Peyer's patch (tissue), 4 donors: ENCODE results near the gene SCARF2.

Experiments used
- CTCF ChIP-seq, 6 experiments: fragments of 450-650 bp in 4 of 6; fragments of 200-600 bp in 2 of 6; sonication (generic) in 1 of 6; IDR thresholded peaks; one replicate each; pipeline ENCODE4 v1.5.1; 2017 to 2019; ENCODE audit warnings: antibody characterized with exemption in 6 of 6, mild to moderate bottlenecking in 3 of 6, moderate library complexity in 1 of 6
- POLR2A ChIP-seq, 2 donors: fragments of 450-650 bp; IDR thresholded peaks; one replicate each; pipeline ENCODE4 v1.5.1; 2017; ENCODE audit warnings: antibody characterized with exemption in 2 of 2, mild to moderate bottlenecking in 2 of 2, moderate library complexity in 2 of 2

GRCh38 chr22:20433686-20434241, 3.9 kb downstream of the SCARF2 start:
- no peak for TF ChIP-seq CTCF (IDR thresholded peaks at IDR 0.05)
- TF ChIP-seq POLR2A (IDR thresholded peaks at IDR 0.05): no peak
